Measurements from ENCODE around the gene IGLL5. TPM values are rescaled to one million over a fixed set of nuclear protein-coding genes. Genes with fewer than 3 reads are reported as not detected.

Gene IGLL5
- total and polyA plus RNA-seq, 11 donors: 0.23 to 2.6 (median 0.78) TPM; not detected in 4

GRCh38 chr22:22942511-22943329 is 55.1 kb downstream of the IGLL5 start:
- Histone ChIP-seq H3K36me3 (no peaks in the 10 kb centered on the region), H3K4me1 (peaks cover 0 to 5% (median 0%) of the 10 kb centered on the region in 12 donors), H3K9me3 (no peaks in the 10 kb centered on the region), H3K4me3 (no peak overlapping the region), H3K27ac (no peak overlapping the region), H3K27me3 (peaks cover 0 to 11% (median 0%) of the 10 kb centered on the region in 9 donors)
- no peak for TF ChIP-seq POLR2A (IDR thresholded peaks at IDR 0.05)
- TF ChIP-seq, protein P1, sequence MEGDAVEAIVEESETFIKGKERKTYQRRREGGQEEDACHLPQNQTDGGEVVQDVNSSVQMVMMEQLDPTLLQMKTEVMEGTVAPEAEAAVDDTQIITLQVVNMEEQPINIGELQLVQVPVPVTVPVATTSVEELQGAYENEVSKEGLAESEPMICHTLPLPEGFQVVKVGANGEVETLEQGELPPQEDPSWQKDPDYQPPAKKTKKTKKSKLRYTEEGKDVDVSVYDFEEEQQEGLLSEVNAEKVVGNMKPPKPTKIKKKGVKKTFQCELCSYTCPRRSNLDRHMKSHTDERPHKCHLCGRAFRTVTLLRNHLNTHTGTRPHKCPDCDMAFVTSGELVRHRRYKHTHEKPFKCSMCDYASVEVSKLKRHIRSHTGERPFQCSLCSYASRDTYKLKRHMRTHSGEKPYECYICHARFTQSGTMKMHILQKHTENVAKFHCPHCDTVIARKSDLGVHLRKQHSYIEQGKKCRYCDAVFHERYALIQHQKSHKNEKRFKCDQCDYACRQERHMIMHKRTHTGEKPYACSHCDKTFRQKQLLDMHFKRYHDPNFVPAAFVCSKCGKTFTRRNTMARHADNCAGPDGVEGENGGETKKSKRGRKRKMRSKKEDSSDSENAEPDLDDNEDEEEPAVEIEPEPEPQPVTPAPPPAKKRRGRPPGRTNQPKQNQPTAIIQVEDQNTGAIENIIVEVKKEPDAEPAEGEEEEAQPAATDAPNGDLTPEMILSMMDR (IDR thresholded peaks at IDR 0.05): peak; percentile 52 to 72 (median 62)
- intact Hi-C loops (cut with DNase I): loop anchor here in 5 of 10 donors (5.0 to 10.0 kb wide), 4 partner anchors 58 to 480 kb away; partner anchors contain the start of gene IGLL5 (in 1 of the 5)
- peak; percentile 47 to 68 (median 54) for DNase-seq
- peak in 3 of 4 donors; percentile 51 to 67 (median 54) for ATAC-seq
- 35 to 47% (median 43%) methylated on average over 10 to 12 of the region's 12 CpGs for WGBS, 4 donors

DNA sequence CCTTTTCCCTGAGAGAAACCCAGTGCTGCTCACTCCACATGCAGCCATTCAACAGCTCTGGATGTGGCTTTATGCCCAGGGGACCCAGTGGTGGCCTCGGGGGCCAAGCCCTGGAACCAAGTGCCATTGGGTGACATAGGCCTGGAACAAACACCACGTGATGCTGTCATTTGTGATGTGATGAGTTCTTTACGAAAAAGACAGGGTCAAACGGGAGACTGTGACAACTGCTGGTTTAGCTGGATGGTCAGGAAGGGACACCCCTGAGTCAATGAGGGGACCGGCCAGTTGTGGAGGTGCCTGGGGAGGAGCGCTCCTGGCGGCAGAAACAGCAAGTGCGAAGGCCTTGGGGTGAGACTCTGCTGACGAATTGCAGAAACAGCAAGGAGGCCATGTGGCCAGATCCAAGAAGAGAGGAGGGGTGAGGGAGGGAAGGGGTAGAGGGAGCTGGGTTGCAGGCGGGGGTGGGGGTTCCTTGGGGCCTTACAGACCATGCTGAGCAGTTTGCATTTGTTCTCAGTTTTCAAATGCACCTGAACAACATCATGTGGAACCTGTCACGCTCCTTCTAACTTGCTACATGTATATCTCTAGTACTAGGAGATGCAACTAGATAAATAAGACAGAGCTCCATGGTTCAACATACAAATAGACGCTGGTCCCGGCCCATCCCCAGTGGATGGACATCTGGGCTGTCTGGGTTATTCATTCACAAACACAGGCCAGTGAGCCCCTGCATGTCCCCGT is 56.1 kb downstream of the IGLL5 start:
- peaks cover 0 to 7% (median 0%) of the 10 kb centered on the region in 12 donors for H3K4me1 ChIP-seq
- TF ChIP-seq, protein P1 (IDR thresholded peaks at IDR 0.05): no peak
- no peak for TF ChIP-seq POLR2A (IDR thresholded peaks at IDR 0.05)
- ATAC-seq (no peak), DNase-seq (peak in 1 of 5 donors; percentile 39)
- intact Hi-C loops (cut with DNase I): loop anchor here in 5 of 10 donors (5.0 to 10.0 kb wide), 4 partner anchors 59 to 481 kb away; partner anchors contain the start of gene IGLL5 (in 1 of the 5)
- H3K27ac ChIP-seq: no peak overlapping the region
- WGBS, 4 donors: 78 to 82% (median 79%) methylated on average over 11 to 14 of the region's 14 CpGs
- no peaks in the 10 kb centered on the region for H3K9me3 ChIP-seq
- peaks cover 0 to 11% (median 0%) of the 10 kb centered on the region in 9 donors for H3K27me3 ChIP-seq
- H3K4me3 ChIP-seq: no peak overlapping the region
- no peaks in the 10 kb centered on the region for H3K36me3 ChIP-seq

GRCh38 chr22:22944268-22944985 is 56.8 kb downstream of the IGLL5 start:
- peak in 1 of 5 donors; percentile 59 for DNase-seq
- H3K36me3 ChIP-seq: no peaks in the 10 kb centered on the region
- no peak for ATAC-seq
- 65 to 76% (median 71%) methylated on average over 11 to 18 of the region's 18 CpGs for WGBS, 4 donors
- intact Hi-C loops (cut with DNase I): loop anchor here in 5 of 10 donors (5.0 to 10.0 kb wide), 4 partner anchors 60 to 482 kb away; partner anchors contain the start of gene IGLL5 (in 1 of the 5)
- H3K4me3 ChIP-seq: no peak overlapping the region
- peaks cover 0 to 14% (median 0%) of the 10 kb centered on the region in 9 donors for H3K27me3 ChIP-seq
- H3K9me3 ChIP-seq: no peaks in the 10 kb centered on the region
- TF ChIP-seq, protein P1 (IDR thresholded peaks at IDR 0.05): no peak
- TF ChIP-seq POLR2A (IDR thresholded peaks at IDR 0.05): no peak
- peaks cover 0 to 7% (median 0%) of the 10 kb centered on the region in 12 donors for H3K4me1 ChIP-seq
- H3K27ac ChIP-seq: no peak overlapping the region

All from heart left ventricle (tissue), 16 donors.